HFF-Myc (cell line): Measurements from ENCODE around the gene FEM1B.

ENCODE experiments used
- DNase-seq: peaks from one replicate; pipeline ENCODE4 v3.0.0-alpha.2; 2011; ENCODE audit warnings: low read depth; ENCODE audit errors: extremely low read depth
- H3K4me3 ChIP-seq: replicated peaks from 2 replicates; pipeline ENCODE4 v1.5.1; 2011; ENCODE audit warnings: low read depth, mild to moderate bottlenecking, control low read depth, low read length
- CTCF ChIP-seq: IDR thresholded peaks from 2 replicates; pipeline ENCODE4 v1.5.1; 2012; ENCODE audit warnings: mild to moderate bottlenecking, low read depth, low read length, control low read depth; ENCODE audit errors: missing control alignments

The FEM1B gene

GRCh38 chr15:68311859-68312557, 34.5 kb downstream of the FEM1B start:
- TF ChIP-seq CTCF, result no peak
- no peak overlapping the region for H3K4me3 ChIP-seq
- no peak for DNase-seq

GRCh38 chr15:68312701-68313204, 35.2 kb downstream of the FEM1B start:
- TF ChIP-seq CTCF, result no peak
- H3K4me3 ChIP-seq, result no peak overlapping the region
- no peak for DNase-seq

GRCh38 chr15:68313501-68314410, 36.2 kb downstream of the FEM1B start:
- DNase-seq, result no peak
- TF ChIP-seq CTCF, result no peak
- no peak overlapping the region for H3K4me3 ChIP-seq

- DNase-seq, result no peak
- no peak for TF ChIP-seq CTCF
- no peak overlapping the region for H3K4me3 ChIP-seq
Measured at GRCh38 chr15:68314563-68314962, 37.0 kb downstream of the FEM1B start.

GRCh38 chr15:68315035-68315434, 37.5 kb downstream of the FEM1B start:
- no peak for DNase-seq
- no peak for TF ChIP-seq CTCF
- no peak overlapping the region for H3K4me3 ChIP-seq

- no peak overlapping the region for H3K4me3 ChIP-seq
- no peak for DNase-seq
- no peak for TF ChIP-seq CTCF
Measured at GRCh38 chr15:68315495-68316031, 38.0 kb downstream of the FEM1B start.
